Measurements from ENCODE around the gene WNK2.
A peak's percentile ranks its signal among the peaks of the same experiment; 100 is the strongest.

The WNK2 gene

DNA sequence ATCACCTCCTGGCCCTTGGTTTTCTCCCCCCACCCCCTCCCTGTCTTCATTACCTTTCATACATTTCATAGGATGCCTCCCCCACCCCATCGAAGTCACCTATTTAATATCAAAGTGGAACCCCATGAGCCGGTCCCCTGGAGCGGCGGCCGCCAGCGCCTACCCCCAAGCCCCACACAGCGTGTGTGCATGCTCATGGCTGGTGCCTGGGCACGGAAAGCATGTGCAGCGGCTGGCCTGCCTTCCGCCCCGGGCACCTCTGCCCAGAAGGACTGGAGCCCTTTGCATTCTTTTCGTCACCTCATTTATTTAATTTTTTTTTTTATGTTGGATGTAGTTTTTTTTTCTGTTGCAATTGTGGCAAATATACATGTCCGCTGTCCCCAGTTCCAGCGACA lies 116.2 kb downstream of the WNK2 start:
- DNase-seq, result no peak

DNA sequence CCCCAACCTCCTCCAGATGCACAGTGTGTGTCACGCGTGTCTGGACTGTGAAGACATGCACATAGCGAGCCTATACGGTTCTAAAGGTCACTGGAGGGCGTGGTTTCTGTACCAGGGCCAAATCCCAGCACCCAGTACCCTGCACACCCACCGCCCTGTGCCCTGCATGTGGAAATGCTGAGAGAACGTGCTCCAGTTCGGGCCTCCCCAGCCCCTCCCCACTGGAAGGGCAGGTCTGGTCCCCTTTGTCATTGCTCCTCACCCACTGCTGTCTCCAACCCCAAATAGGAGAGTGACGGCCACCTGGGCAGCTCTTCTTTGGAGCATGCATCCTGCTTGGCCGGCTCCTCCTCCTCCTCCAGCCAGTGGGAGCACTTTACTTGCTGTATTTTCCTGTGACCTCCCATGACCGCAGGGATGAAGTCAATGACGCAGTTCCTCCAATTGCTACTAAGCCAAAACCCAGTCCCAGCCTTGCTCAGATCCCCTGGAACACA lies 116.7 kb downstream of the WNK2 start:
- DNase-seq, result no peak

DNA sequence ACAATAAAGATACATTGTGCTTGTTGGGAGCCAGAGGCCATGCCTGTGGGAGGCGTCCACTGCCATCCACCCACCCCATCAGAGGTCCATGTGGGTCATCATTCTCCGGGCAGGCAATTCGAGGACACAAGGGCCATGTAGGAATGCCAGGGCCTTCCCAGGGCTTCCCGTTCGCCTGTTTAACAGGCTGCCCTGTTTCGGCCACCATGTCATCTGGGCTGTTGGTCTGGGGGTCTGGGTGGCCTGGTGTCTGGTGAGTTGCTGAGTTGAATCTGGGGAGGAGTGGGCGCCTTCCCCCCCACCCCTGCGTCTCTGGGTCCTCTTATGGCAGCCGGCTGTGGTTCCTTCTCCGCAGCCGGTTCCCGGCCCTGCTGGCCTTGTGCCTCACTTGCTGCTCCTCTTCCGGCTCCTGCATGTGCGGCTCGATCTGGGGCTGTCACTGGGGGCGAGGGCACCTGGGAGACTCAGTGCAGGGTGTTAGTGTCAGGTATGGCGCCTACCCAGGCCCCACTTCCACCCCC lies 117.4 kb downstream of the WNK2 start:
- DNase-seq, result no peak

DNA sequence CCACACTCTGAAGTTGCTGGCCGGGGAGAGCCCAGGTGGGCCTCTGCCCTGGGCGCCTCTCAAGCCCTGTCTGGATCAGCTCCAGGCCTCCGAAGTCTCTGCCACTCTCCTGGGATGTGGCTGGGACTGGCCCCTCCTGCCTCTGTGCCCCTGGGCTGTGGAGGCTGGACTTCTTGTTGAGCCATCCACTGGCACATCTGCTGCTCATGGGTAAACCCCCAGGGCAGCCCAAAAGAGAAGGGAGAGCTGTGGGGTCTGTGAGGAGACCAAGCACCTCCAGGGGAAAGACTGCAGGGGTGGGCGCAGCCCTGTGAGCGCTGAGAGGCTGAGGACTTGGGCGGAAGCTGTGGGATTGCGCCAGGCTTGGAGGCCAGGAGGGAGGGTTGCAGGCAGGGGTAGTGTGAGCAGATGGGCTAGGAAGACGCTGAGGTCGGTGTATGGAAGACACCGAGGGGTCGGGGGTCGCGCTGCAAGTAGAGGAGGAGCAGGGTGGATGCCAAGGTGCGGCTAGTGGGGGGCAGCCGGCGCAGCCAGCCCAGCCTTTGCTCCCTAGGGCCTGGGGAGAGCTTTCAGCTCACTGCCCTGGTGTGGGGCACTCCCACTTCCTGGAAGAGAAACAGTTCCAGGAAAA lies 118.1 kb downstream of the WNK2 start:
- no peak for DNase-seq

DNA sequence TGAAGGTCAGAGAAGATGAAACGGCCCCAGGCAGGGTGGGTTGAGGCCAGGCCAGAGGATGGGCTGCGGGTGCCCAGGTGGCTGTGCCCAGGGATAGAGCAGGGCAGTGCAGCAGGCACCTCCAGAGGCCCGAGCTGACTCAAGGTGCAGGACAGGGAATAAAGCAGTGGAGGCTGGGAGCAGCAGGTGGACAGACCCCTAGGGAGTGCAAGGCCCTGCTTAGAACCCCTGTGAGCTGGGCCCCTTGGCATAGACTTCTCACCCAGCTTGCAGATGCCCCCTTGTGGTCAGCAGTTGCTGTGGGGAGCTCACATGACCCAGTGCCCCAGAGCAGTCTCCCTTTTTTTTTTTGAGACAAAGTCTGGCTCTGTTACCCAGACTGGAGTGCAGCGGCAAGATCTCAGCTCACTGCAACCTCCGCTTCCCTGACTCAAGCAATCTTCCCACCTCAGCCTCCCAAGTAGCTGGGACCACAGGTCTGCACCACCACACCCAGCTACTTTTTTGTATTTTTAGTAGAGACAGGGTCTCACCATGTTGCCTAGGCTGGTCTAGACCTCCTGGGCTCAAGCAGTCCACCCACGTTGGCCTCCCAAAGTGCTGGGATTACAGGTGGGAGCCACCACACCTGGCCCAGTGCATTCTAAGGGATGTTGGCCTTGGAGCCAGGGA lies 118.8 kb downstream of the WNK2 start:
- peak; percentile 81 for DNase-seq

DNA sequence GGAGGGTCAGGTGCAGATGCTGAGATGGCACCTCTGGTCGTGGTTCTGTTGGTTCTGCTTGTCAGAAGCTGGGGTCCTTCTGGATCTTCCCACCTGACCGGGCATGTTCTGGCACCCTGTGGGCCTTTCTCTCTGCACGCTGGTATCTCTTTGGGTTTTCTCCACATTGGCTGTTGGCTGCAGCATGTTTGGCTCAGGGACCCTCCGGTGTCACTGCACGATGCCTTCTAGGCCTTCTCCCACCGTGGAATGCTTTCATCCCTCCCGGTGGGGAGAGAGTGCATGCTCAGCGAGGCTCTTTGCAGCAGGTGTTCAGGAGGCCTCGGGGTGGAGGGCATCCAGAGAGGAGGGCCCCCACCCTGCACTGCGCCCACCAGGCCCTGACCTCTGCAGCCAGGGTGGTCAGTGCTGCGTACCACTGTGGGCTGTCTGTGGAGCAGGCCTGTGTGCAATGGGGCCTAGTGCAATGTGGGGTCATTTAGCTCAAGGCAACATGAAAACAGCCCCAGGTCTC lies 119.4 kb downstream of the WNK2 start:
- DNase-seq, result no peak

DNA sequence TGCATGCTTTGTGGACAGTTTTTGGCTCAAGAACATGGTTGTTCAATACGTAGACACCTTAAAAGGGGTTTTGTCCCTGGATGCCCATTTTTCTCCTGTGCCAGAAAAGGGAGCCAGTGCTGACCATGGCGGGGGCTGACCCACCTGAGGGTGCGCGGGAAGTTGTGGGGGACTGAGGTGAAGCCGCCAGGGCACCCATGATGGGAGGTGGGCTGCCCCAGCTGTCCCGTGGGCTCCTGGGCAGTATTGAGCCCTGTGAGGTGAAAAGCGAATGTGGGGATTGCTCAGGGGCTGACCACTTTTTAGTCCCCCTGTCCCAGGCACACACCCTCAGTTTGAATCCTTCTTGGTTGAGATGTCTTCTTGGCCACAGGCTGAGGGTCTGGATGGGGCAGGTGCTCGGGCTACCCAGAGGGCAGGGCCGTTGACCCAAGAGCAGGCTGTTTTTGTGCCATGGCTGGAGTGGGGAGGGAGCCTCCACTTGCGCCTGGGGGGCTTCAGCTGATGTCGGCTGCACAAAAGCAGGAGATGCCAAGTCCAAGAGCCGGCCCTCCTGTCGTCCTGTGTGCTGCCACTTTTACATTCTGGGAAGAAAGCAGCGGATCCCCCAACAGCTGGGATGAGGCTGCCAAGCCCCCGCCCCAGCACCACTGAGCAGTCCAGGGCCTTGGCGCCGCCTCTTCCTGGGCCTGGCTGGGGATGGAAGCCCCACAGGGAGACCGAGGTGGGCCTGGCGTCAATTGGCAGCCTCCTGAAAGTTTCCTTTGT lies 120.1 kb downstream of the WNK2 start:
- no peak for DNase-seq

DNA sequence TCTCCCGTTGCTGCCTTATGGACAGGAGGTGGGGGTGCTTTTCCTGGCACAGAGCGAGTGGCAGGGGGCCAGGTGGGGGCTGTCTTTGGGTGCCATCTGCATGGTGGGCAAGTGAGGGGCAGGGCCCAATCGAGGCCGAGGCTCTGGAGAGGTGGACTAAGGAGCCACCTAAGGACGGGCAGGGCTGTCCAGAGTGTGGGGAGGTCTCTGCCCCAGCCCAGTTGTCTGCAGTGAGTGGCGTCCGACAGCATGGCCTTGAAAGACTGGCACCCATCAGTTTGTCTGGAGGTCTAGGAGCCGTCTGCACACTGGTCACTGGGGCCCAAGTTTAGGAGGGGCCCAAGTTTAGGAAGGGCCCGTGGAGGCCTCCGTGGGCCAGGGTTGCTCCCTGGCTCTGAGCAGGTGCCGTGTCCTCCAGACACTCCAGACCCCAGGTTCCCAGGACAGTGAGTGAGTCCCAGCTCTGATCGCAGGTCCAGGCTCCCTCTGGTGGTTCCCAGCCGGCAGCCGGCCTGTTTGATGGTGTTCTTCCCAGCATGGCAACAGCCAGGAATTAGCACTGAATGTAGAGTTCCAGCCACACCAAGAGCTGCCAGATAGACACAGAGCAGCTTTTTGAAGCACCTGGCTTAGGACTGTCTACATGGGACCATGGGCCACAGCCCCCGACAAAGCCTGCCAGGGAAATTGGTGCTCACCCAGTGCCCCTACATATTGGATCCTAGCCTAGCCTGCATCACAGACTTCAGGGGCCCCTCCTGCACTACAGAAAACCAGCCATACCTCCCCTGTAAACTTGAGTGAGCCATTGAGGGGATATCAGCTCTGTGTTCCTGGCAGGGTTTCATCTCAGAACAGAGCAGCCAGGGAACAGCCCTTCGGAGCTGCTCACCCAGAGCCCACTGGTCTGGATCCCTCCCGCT lies 120.9 kb downstream of the WNK2 start:
- DNase-seq, result peak; percentile 44

DNA sequence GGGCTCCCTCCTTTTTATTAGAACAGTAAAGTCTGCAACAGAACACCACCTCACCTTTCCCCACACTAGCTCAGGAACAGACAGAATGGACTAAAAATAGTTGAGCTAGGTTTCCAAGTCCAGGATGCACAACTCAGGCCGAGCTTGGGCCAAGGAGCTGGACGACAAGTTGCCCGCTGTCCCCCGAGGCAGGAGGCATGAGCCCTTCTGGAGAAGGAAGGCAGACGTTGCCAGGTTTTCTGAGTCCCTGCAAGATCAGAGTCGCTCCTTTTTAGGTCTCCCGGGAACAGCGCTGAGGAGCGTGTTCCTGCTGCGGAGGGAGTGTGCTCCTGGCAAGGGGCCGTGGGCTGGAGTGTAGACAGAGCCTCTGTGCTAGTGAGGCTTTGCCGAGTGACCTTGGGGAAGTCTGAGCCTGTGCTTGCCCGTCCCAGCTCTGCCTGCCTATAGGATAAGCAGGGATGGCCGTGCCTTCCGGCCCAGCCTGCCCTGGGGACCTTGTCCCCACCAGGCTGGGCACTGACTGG lies 121.6 kb downstream of the WNK2 start:
- DNase-seq, result no peak

DNA sequence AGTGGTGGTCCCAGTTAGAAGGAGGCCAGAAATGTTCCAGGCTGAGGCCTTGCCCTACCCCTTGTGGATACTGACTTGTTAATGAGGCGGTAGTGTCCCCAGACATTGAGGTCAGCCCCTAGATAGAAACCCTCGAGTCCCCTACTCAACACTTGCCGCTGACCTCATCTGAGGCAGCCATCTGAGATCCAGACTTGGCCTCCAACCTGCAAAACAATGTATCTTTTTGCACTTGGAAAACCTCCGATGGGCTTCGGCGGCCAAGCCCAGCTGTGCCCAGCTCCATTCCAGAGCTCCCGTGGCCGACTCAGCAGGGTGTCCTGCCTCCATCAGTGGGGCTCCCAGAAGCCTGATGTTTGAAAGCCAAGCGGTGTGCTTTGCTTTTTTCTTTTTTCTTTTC lies 122.1 kb downstream of the WNK2 start:
- no peak for DNase-seq

DNA sequence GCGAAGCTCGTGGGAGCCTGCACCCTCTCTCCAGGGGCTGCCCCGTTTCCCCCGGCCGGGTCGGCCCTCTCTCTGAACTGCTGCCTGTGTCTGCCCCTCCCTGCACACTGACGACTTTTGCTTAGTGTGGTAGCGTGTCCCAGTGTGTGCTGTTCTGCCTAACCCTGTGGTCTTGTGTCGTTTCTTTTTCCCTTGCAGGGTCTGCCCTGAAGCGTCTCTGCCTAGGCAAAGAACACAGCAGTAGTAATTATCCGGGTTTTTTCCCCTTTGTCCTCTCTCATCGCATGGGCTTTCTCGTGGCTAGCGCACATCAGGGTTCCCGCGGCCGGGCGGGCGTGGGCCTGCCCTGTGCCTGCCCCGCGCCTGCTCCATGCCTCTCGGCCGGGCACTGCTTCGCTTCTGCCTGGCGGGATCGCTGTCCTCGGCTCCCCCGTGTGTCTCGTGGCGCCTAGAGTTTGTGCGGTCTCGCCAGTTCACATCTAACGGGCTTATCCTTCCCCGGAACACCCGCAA lies 122.7 kb downstream of the WNK2 start:
- DNase-seq, result no peak

DNA sequence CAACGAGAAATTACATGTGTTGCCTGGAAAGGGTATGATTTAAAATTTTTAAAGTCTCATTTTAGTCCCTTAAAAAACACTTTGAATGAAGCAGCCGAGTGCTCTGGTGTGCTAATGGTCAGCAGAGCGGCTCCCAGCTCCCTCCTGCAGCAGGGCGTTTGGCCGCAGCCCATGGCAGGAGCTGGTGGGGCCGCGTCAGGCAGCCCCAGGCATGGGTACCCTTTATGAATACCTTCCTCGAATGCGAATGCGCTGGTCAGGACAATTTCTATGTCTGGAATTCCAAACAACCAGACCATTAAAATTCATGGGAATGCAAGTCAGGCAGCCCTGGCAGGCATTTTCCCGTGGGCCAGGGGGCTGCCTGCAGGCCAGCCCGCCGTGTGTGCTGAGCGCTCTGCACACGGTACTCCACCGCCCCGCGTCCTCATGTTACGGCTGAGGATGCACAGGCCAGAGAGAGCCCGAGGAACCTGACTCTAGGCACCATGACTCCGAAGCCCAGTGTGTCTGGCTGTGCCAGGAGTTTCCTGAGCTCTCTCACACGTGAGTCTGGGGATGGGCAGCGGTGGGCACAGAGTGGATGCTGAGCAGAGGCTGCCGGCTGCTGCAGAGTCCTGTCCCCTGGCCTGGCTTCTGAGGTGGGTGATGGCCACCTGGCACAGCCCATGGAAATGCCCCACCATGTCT lies 123.7 kb downstream of the WNK2 start:
- no peak for DNase-seq

DNA sequence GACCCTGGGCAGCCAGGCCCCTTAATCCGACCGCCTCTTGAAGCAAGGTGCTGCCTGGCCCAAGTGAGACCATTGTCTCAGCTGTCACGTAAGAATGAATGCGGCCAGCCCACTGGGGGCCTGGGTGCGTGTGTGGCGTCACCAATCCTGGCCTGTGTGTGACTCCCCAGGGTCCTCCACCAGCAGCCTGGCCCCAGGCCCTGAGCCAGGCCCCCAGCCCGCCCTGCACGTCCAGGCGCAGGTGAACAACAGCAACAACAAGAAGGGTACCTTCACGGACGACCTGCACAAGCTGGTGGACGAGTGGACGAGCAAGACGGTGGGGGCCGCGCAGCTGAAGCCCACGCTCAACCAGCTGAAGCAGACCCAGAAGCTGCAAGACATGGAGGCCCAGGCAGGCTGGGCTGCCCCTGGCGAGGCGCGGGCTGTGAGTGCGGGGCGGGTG lies 124.2 kb downstream of the WNK2 start:
- no peak for DNase-seq

DNA sequence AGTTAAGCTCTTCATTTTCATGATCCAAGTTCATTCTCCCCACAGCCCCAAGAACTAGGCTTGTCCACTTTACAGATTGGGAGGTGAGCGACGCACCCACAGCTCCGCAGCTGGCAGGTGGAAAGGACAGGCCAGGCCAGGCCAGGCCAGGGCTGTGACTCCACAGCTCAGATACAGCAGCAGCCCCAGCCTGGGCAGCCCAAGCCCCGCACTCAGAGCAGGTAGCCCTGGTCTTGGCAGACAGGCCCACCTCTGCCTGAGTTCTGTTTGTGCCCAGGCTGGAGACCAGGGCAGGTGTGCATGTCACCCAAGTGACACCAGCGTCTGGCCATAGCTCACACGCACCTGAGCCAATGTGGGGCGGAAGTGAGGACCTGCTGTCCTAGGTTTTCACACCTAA lies 124.7 kb downstream of the WNK2 start:
- DNase-seq, result no peak

DNA sequence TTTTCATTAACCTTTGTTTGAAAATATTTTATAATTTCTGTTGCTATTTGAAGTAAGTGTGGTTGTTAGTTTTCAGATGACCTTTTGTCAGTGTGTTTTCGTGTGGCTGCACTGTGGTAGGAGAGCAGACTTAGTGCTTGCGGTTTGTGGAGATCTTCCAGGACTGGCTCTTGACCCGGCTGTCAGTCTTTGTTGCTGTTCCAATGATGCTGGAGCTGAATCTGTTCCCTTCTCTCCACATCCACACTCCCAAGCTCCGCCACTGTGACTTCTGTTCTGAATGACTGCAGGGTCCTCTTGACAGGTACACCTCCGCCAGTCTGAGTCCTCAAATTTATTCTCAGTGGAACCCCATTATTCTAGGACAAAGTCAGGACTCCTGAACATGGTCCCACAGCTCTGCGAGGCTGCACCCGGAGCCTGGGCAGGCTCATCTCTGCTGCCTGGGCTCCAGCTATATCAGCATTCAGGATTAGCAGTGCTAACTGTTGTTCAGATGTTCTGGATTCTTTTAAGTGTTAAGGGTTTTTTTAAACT lies 126.0 kb downstream of the WNK2 start:
- no peak for DNase-seq

DNA sequence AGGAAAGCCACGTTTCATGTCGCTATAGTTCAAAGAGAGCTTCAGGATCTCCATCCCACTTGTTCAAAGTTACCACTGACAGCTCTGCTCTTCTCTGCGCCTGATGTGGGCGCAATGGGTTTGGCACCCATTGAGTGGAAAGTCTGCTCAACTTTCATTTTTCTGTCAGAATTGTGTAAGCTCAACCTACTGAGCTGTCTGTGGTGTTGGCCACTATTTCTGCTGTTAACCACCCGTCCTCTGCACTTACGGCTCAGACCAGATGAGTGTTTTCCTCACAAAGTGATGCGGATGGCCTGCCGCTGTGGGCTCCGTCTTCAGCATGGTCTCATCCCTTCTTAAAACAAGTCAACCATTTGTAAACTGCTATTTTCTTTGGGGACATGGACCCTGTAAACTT lies 131.2 kb downstream of the WNK2 start:
- no peak for DNase-seq

DNA sequence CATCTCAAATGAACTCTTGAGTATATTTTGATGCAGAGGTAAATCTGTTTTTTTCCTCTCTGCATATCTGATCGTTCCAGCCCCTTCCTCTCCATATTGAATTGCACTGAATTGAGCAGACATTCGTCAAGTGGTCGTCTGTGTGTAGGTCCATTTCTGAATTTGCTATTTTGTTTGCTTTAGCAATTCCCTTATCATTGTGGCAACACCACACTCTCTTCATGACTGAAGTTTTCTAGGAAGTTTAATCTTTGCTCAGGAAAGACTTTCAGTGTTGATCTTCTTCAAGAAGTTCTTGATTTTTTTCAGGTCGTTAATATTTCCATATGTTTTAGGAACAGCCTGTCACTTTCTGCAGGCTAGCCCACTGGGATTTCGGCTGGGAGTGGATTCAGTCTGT lies 132.0 kb downstream of the WNK2 start:
- DNase-seq, result no peak

DNA sequence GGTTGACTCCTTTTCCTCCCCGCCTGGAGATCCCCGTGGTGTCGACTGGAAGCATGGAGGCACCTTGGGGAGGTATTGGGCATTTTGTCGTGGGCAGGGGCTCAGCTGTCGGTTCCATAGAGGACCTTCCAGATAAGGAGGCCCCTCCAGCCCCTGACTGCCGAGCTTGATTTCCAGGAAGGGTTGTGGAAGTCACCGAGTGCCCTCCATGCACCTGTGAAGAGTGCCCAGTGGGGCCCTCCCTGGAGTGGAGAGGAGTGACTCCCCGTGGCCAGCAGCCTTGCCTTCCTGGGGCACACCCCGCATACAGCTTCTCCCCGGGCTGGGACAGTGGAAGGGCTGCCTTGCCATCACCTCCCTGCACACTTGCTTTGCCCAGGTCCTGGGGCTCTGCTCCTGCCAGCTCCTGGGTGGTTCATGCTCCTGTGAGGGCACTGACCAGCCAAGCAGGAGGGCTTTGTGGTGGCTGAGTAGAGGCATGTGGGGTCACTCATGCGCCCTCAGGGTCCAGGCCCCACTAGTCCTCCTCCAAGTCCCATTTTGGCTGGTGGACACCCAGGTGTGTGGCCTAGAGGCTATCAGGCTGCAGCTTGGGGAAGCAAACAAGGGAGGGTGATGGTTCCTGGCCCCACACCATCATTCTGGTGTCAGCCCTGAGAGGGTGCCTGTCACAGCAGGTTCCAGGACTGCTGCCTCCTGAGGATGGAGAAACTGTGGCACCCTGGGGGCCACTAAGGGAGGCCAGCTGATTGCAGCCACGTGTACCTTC lies 133.0 kb downstream of the WNK2 start:
- no peak for DNase-seq

DNA sequence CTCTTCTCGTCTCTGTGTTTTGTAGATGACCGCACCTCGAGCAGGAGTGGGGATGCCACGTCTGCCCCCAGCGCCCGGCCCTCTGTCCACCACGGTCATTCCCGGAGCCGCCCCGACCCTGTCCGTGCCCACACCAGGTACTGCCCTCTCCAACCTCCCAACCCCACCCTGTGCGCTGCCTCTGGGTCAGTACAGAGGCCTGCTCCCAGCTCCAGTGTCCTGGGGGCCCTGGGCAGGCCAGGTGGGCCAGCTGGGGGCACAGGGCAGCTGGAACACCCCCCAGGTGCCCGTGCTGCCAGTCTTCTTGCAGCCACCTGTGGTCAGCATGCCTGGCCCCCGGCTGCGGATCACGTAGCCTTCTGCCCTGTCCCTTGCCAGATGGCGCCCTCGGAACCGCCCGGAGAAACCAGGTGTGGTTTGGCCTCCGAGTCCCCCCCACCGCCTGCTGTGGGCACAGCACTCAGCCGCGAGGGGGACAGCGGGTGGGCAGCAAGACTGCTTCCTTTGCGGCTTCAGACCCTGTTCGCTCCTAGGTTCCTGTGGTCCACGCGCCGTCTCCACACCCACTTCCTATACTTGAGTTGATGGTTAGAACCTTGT lies 133.7 kb downstream of the WNK2 start:
- DNase-seq, result no peak

DNA sequence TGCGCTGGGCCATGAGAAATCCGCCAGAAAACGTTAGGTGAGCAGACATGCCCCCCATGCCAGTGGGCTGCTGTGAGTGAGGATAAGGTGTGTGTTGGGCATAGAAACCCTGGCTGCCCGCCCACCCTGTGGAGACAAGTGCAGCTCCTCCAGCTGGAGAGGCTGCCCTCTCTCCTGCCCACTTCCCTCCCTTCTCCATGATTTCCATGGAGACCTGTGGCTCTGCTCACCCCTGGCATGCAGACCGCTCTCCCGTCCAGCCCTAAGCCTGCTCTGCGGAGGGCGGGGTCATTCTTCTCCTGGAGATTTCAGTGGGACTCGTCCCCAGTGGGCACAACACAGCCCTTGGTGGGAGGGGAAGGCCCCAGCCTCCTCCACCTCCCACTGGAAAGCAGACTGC lies 134.5 kb downstream of the WNK2 start:
- no peak for DNase-seq
